IPS-18c (cell line): Measurements from ENCODE around the gene RNF180.
"Not testable (repeated sequence)": the region's sequence is repeated elsewhere in the genome, so short reads cannot be mapped to it uniquely, and the experiment has no call there.

Experiments used
- H3K4me3 ChIP-seq: 2 replicates; pipeline ENCODE4 v1.7.0; 2013; ENCODE audit warnings: low read depth, mild to moderate bottlenecking, low read length, moderate library complexity; ENCODE audit not compliant: insufficient read depth
- H3K9me3 ChIP-seq: one replicate; pipeline ENCODE4 v1.6.1; 2013; ENCODE audit warnings: mild to moderate bottlenecking, low read length, moderate library complexity; ENCODE audit not compliant: control insufficient read depth, insufficient read depth

Gene RNF180

GRCh38 chr5:64315778-64316177 lies 150.1 kb downstream of the RNF180 start:
- no peak overlapping the region for H3K4me3 ChIP-seq
- H3K9me3 ChIP-seq = no peaks in the 10 kb centered on the region

- no peak overlapping the region for H3K4me3 ChIP-seq
- no peaks in the 10 kb centered on the region for H3K9me3 ChIP-seq
These were observed 152.5 kb downstream of the RNF180 start for GRCh38 chr5:64318175-64318574.

DNA sequence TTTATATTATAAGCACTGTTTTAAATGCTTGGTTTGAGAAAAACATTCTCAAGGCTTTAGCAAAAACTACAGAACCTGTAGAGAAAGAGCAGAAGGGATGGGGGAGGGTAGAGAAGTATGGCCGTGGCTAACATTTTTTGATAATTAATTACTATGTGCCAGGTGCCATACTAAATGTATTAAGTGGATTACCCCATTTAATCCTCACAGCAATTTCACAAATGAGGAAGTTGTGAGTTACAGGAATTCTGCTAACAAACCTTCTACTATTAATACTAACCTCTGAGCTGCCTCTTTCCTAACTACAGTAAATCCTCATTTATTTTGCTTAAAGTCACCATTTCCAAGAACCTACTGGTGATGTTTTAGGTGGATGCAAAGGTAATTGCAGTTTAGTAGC lies 157.9 kb downstream of the RNF180 start:
- H3K9me3 ChIP-seq = no peaks in the 10 kb centered on the region
- no peak overlapping the region for H3K4me3 ChIP-seq

DNA sequence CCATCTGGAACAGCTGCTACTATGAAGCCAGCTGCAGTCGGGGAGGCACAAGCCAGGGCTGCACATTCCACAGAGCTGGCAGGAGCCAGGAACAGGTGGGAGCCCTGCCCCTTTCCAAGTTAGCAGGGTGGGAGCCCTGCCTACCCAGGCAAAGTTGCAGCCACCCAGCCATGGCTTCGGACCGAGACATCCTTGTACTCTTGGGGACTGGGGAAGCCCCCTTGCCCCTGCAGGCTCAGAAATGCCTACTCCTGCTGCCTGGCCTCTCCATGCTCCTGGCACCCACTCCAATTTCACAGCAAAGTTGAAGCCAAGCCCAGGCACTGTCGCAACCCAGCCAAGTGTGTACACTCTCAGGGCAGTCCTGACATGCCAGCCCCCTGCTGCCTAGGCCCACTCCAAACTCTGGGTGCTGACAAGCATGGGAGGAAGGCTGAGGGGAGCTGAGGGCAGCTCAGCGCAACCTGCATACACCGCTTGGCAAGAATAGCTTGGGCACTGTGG lies 165.1 kb downstream of the RNF180 start:
- Histone ChIP-seq H3K4me3 (no peak overlapping the region), H3K9me3 (no peaks in the 10 kb centered on the region)

DNA sequence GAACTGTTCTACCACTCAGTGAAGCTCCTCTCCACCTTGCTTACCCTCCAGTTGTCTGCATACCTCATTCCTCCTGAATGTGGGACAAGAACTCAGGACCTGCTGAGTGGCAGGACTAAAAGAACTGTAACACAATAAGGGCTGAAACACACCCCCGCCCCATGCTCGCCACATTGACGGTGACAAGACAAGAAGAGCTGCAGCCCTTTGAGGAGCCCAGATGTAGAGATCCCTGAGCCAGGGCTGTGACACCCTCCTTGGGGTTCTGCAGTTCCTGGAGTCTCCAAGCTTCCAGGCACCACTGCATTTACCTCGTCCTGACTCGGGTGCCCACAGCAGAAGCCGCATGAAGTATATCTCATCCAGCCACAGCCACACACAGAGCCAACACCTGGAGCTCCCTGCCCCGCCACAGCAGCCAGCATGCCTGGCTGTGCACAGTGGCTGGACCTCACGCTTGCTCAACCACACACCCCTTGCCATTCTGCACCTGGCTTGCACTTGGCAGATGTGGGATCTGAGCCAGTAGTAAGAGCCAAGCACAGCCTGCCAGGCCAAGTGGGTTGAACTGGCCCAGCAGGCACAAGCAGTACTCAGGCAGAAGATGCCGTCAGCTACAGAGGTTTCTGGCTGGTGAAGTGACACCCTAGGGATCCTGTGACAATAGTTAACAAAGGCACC lies 166.1 kb downstream of the RNF180 start:
- H3K4me3 ChIP-seq = no peak overlapping the region
- no peaks in the 10 kb centered on the region for H3K9me3 ChIP-seq

- Histone ChIP-seq H3K4me3 (no peak overlapping the region), H3K9me3 (no peaks in the 10 kb centered on the region)
These were observed 168.2 kb downstream of the RNF180 start for GRCh38 chr5:64333886-64334285.

DNA sequence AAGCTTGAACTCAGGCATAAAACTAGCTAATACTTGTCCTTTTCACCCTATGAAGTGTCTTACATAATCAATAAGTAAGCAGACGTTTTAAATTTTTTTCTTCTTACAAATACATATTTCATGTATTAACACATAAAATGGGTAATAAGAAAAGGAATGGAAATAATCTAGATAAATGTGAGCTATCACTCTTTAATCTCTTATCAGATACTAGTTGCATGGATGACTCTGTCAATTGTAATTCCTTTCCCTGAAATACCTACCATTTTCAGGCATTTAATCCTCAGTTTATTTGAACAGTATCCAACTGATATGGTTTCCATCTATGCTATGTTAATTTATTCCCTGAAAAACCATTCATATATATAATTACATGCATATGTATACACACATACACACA lies 174.1 kb downstream of the RNF180 start:
- H3K4me3 ChIP-seq = no peak overlapping the region
- H3K9me3 ChIP-seq = no peaks in the 10 kb centered on the region

- Histone ChIP-seq H3K4me3 (no peak overlapping the region), H3K9me3 (no peaks in the 10 kb centered on the region)
These were observed 174.7 kb downstream of the RNF180 start for GRCh38 chr5:64340293-64340692.

DNA sequence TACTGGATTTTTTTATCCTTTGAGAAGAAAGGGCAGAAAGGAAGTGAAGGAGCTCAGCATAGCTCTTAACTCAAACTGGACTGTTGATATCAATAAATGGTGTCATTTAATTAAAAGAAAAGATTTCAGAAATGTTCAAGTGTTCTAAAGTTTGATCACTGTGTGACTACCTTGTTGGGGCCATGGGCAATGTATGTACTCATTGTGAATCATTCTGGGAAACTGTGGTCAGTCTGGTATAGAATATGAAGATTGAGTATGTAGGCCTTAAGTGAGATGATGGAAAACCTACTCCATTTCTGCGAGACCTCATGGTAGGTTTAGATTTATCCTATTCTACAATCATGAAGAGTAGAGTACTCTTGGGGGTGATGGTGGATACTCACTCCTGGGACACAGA lies 175.7 kb downstream of the RNF180 start:
- Histone ChIP-seq H3K4me3 (no peak overlapping the region), H3K9me3 (no peaks in the 10 kb centered on the region)

GRCh38 chr5:64344501-64344900 lies 178.9 kb downstream of the RNF180 start:
- Histone ChIP-seq H3K4me3 (no peak overlapping the region), H3K9me3 (no peaks in the 10 kb centered on the region)

- no peaks in the 10 kb centered on the region for H3K9me3 ChIP-seq
These were observed 181.7 kb downstream of the RNF180 start for GRCh38 chr5:64347309-64347708.

DNA sequence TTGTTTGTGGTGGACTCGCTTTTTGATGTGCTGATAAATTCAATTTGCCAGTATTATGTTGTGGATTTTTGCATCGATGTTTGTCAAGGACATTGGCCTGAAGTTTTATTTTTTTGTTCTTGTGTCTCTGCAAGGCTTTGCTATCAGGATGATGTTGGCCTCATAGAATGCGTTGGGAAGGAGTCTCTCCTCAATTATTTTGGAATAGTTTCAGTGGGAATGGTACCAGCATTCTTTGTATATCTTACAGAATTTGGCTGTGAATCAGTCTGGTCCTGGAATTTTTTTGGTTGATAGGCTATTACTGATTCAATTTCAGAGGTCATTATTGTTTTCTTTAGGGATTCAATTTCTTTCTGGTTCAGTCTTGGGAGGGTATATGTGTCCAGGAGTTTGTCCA lies 198.8 kb downstream of the RNF180 start:
- Histone ChIP-seq H3K4me3 (no peak overlapping the region), H3K9me3 (no peaks in the 10 kb centered on the region)

More at GRCh38 chr5:64347309-64347708, 181.7 kb downstream of the RNF180 start:
- no peak overlapping the region for H3K4me3 ChIP-seq

- no peak overlapping the region for H3K4me3 ChIP-seq
- H3K9me3 ChIP-seq = no peaks in the 10 kb centered on the region
These were observed 219.1 kb downstream of the RNF180 start for GRCh38 chr5:64384765-64385164.

DNA sequence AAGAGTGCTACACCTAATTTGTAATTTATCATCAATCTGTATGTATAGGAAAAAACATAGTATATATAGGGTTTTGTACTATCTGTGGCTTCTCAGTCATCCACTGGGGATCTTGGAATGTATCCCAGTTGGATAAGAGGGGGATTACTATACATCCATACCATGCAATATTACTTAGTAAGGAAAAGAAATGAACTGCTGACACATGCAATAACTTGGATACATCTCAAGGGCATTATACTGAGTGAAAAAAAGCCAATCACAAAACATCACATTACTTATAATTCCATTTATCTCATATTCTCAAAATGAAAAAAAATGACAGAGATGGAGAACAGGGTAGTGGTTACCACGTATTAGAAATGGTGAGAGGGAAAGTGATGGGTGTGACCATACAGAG lies 231.9 kb downstream of the RNF180 start:
- Histone ChIP-seq H3K9me3 (no peaks in the 10 kb centered on the region), H3K4me3 (no peak overlapping the region)

GRCh38 chr5:64398735-64399134 lies 233.1 kb downstream of the RNF180 start:
- not testable (repeated sequence) for H3K9me3 ChIP-seq, H3K4me3 ChIP-seq

DNA sequence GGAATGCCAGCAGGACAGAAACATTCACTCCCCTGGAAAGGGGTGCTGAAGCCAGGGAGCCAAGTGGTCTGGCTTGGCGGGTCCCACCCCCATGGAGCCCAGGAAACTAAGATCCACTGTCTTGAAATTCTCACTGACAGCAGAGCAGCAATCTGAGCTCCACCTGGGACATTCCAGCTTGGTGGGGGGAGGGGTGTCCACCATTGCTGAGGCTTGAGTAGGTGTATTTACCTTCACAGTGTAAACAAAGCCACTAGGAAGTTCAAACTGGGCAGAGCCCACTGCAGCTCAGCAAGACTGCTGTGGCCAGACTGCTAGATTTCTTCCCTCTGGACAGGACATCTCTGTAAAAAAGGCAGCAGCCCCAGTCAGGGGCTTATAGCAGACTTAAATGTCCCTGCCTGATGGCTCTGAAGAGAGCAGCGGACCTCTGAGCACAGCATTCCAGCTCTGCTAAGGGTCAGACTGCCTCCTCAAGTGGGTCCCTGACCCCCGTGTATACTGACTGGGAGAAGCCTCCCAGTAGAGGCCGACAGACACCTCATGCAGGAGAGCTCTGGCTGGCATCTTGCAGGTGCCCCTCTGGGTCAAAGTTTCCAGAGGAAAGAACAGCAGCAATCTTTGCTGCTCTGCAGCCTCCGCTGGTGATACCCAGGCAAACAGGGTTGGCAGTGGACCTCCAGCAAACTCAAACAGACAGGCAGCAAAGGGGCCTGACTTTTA lies 241.6 kb downstream of the RNF180 start:
- not testable (repeated sequence) for H3K4me3 ChIP-seq, H3K9me3 ChIP-seq

DNA sequence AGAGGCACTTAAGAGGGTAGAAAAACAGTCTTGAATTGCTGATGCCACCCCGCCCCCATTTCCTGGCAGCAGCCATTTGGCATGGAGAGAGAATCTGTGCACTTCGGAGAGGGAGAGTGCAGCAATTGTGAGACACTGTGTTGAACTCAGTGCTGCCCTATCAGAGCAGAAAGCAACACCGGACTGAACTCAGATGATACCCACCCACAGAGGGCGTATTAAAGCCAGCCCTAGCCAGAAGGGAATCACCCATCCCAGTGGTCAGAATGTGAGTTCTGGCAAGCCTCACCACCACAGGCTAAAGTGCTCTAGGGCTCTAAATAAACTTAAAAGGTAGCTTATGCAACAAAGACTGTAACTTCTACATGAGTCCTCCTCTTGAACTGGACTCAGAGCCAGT lies 251.7 kb downstream of the RNF180 start:
- H3K9me3 ChIP-seq = no peaks in the 10 kb centered on the region

GRCh38 chr5:64418013-64418412 lies 252.4 kb downstream of the RNF180 start:
- Histone ChIP-seq H3K9me3 (no peaks in the 10 kb centered on the region), H3K4me3 (no peak overlapping the region)

More for the DNA sequence above, 251.7 kb downstream of the RNF180 start:
- H3K4me3 ChIP-seq = no peak overlapping the region
